H1 (cell line): Measurements from ENCODE around the gene MINAR1. TPM values are rescaled to one million over a fixed set of nuclear protein-coding genes. Genes with fewer than 3 reads are reported as not detected.

Source experiments
- CTCF ChIA-PET: fragments of 300-600 bp; sonication (Branson Sonifier 250); formaldehyde crosslinking; loops from one replicate; lab custom pipeline; 2021; ENCODE audit not compliant: partially characterized antibody; lab: Charles Lee
- POLR2A ChIA-PET: fragments of 300-600 bp; sonication (Branson Sonifier 250); formaldehyde crosslinking; loops from one replicate; lab custom pipeline; 2021; ENCODE audit warnings: inconsistent platforms; ENCODE audit not compliant: partially characterized antibody; lab: Charles Lee
- DNase-seq, 2 experiments: peaks; one replicate each; pipeline versions ENCODE4 v3.0.0 to v3.0.0-alpha.2; 2010 to 2022; ENCODE audit warnings: low spot score in 2 of 2, low read depth in 1 of 2, mixed read lengths in 1 of 2
- FAIRE-seq: peaks from 2 replicates; lab custom pipeline; 2011; peaks lifted over from hg19 to GRCh38; lab: Jason Lieb, UNC
- H2AFZ ChIP-seq: 2 replicates; pipeline ENCODE4 v1.8.1; 2012; ENCODE audit warnings: low read length, inconsistent platforms
- H2AK5ac ChIP-seq: 2 replicates; pipeline ENCODE4 v1.6.1; 2013; ENCODE audit warnings: low read depth, low read length
- H2BK120ac ChIP-seq: replicated peaks from 2 replicates; pipeline ENCODE3; 2013; ENCODE audit warnings: low read depth, low read length, inconsistent platforms
- H2BK12ac ChIP-seq: 2 replicates; pipeline ENCODE4 v1.6.1; 2013; ENCODE audit warnings: low read depth, low read length
- H2BK15ac ChIP-seq: 2 replicates; pipeline ENCODE4 v1.6.1; 2013; ENCODE audit warnings: low read length
- H2BK20ac ChIP-seq: 2 replicates; pipeline ENCODE4 v1.6.1; 2013; ENCODE audit warnings: low read length
- H2BK5ac ChIP-seq: 2 replicates; pipeline ENCODE4 v1.6.1; 2013; ENCODE audit warnings: low read depth, low read length
- H3K14ac ChIP-seq: 2 replicates; pipeline ENCODE4 v1.6.1; 2013; ENCODE audit warnings: inconsistent platforms; ENCODE audit not compliant: insufficient read length
- H3K18ac ChIP-seq: 2 replicates; pipeline ENCODE4 v1.6.1; 2013; ENCODE audit warnings: low read length; ENCODE audit errors: extremely low read depth
- H3K23ac ChIP-seq: 2 replicates; pipeline ENCODE4 v1.6.1; 2013; ENCODE audit warnings: inconsistent platforms; ENCODE audit not compliant: insufficient read length
- H3K23me2 ChIP-seq: 2 replicates; pipeline ENCODE4 v1.6.1; 2013; ENCODE audit warnings: low read depth, low read length
- H3K27ac ChIP-seq: 2 replicates; pipeline ENCODE4 v1.6.1; 2011; ENCODE audit warnings: low read depth, low read length, inconsistent platforms
- H3K27me3 ChIP-seq, 4 experiments: replicated peaks in 1 of 4; 1 replicate in 1 of 4; 2 replicates in 3 of 4; pipeline versions ENCODE4 v1.6.1 to v1.8.1; 2011 to 2013; ENCODE audit warnings: low read length in 3 of 4, mild to moderate bottlenecking in 3 of 4, inconsistent platforms in 2 of 4, mixed read lengths in 2 of 4, moderate library complexity in 1 of 4; ENCODE audit not compliant: control insufficient read depth in 3 of 4, insufficient read depth in 3 of 4; ENCODE audit errors: extremely low read depth in 1 of 4
- H3K36me3 ChIP-seq, 4 experiments: 2 replicates each; pipeline versions ENCODE4 v1.6.1 to v1.8.1; 2011 to 2013; ENCODE audit warnings: mild to moderate bottlenecking in 4 of 4, low read length in 3 of 4, moderate library complexity in 2 of 4, control low read depth in 1 of 4, inconsistent platforms in 1 of 4; ENCODE audit not compliant: insufficient read depth in 4 of 4, control insufficient read depth in 2 of 4
- H3K4ac ChIP-seq: replicated peaks from 2 replicates; pipeline ENCODE3; 2013; ENCODE audit warnings: low read length, low read depth, mixed read lengths, inconsistent platforms; ENCODE audit not compliant: insufficient read length
- H3K4me1 ChIP-seq, 4 experiments: replicated peaks in 1 of 4; 1 replicate in 1 of 4; 2 replicates in 3 of 4; pipeline versions ENCODE4 v1.6.1 to v1.8.1; 2011 to 2013; ENCODE audit warnings: low read length in 3 of 4, inconsistent platforms in 2 of 4, mixed read lengths in 1 of 4; ENCODE audit not compliant: insufficient read depth in 4 of 4, control insufficient read depth in 3 of 4
- H3K4me2 ChIP-seq, 2 experiments: 2 replicates each; pipeline versions ENCODE4 v1.6.1 to v1.8.1; 2011 to 2013; ENCODE audit warnings: low read depth in 2 of 2, low read length in 2 of 2, control low read depth in 1 of 2, inconsistent platforms in 1 of 2, mild to moderate bottlenecking in 1 of 2; ENCODE audit not compliant: insufficient read depth in 1 of 2
- H3K4me3 ChIP-seq, 4 experiments: fragments of 200-600, 300-600 bp in 1 of 4; sonication (generic), shearing (Covaris generic), sonication (Bioruptor Twin) in 1 of 4; 2 replicates each; pipeline versions ENCODE4 v1.5.1 to v1.8.1; 2011 to 2016; ENCODE audit warnings: low read length in 4 of 4, low read depth in 3 of 4, control low read depth in 2 of 4, inconsistent platforms in 2 of 4, mild to moderate bottlenecking in 2 of 4, mixed read lengths in 1 of 4, moderate library complexity in 1 of 4; ENCODE audit not compliant: insufficient read depth in 2 of 4; ENCODE audit errors: extremely low read depth in 1 of 4
- H3K56ac ChIP-seq: replicated peaks from 2 replicates; pipeline ENCODE3; 2013; ENCODE audit warnings: low read depth, mild to moderate bottlenecking, mixed read lengths, low read length, inconsistent platforms; ENCODE audit not compliant: insufficient read length
- H3K79me1 ChIP-seq: 2 replicates; pipeline ENCODE4 v1.6.1; 2013; ENCODE audit warnings: low read depth, low read length, control low read depth
- H3K79me2 ChIP-seq, 2 experiments: 2 replicates each; pipeline versions ENCODE4 v1.6.1 to v1.8.1; 2012 to 2013; ENCODE audit warnings: low read length in 2 of 2, mild to moderate bottlenecking in 2 of 2, inconsistent platforms in 1 of 2; ENCODE audit not compliant: insufficient read depth in 2 of 2, control insufficient read depth in 1 of 2
- H3K9ac ChIP-seq, 4 experiments: replicated peaks in 1 of 4; 1 replicate in 1 of 4; 2 replicates in 3 of 4; pipeline versions ENCODE4 v1.6.1 to v1.8.1; 2011 to 2013; ENCODE audit warnings: low read depth in 3 of 4, low read length in 3 of 4, control low read depth in 2 of 4, mild to moderate bottlenecking in 2 of 4, moderate library complexity in 2 of 4, inconsistent platforms in 1 of 4; ENCODE audit errors: extremely low read depth in 1 of 4
- H3K9me3 ChIP-seq, 2 experiments: 2 replicates each; pipeline versions ENCODE4 v1.6.1 to v1.8.1; 2012 to 2013; ENCODE audit warnings: mild to moderate bottlenecking in 2 of 2, moderate library complexity in 2 of 2, control low read depth in 1 of 2, inconsistent platforms in 1 of 2, low read depth in 1 of 2, low read length in 1 of 2, mixed read lengths in 1 of 2; ENCODE audit not compliant: insufficient read depth in 2 of 2
- H4K20me1 ChIP-seq, 2 experiments: replicated peaks in 1 of 2; 2 replicates each; pipeline versions ENCODE3 to v1.8.1; 2011 to 2013; ENCODE audit warnings: inconsistent platforms in 2 of 2, low read length in 2 of 2, mild to moderate bottlenecking in 1 of 2; ENCODE audit not compliant: insufficient read depth in 2 of 2, control insufficient read depth in 1 of 2
- H4K5ac ChIP-seq: 2 replicates; pipeline ENCODE4 v1.6.1; 2013; ENCODE audit warnings: low read length, low read depth, mixed read lengths, inconsistent platforms; ENCODE audit not compliant: insufficient read length
- H4K8ac ChIP-seq: 2 replicates; pipeline ENCODE4 v1.8.0; 2013; ENCODE audit warnings: mild to moderate bottlenecking, moderate library complexity, low read length, inconsistent platforms; ENCODE audit not compliant: insufficient read depth; ENCODE audit errors: extremely low read depth
- H4K91ac ChIP-seq: replicated peaks from 2 replicates; pipeline ENCODE3; 2013; ENCODE audit warnings: low read length, mixed read lengths, inconsistent platforms; ENCODE audit not compliant: insufficient read length
- CHD1 ChIP-seq: IDR thresholded peaks from 2 replicates; pipeline ENCODE4 v1.6.1; 2012; ENCODE audit warnings: low read depth, low read length, improper control_type of control experiment
- WGBS, 2 experiments: shearing (Covaris generic) in 1 of 2; methylation state at CpG; one replicate each; pipeline versions ENCODE4 v1.1.6 to v1.1.7; 2013 to 2015; ENCODE audit warnings: low lambda C conversion rate in 2 of 2, mixed read lengths in 2 of 2, inconsistent platforms in 1 of 2, low coverage in 1 of 2, missing lambda C conversion rate in 1 of 2; ENCODE audit not compliant: insufficient replicate concordance in 2 of 2, insufficient coverage in 1 of 2, insufficient read length in 1 of 2; ENCODE audit errors: extremely low coverage in 1 of 2, missing lambda C conversion rate in 1 of 2; 5-methylcytosine and 5-hydroxymethylcytosine counted together
- polyA plus RNA-seq, 7 experiments: library from polyadenylated mRNA; depleted of rRNA in 3 of 7; stranded (reverse) in 5 of 7; unstranded in 2 of 7; fragments of >200 nt in 5 of 7; fragments of 200-250 nt in 2 of 7; gene quantifications; 1 replicate in 5 of 7; 2 replicates in 1 of 7; 4 replicates in 1 of 7; pipeline versions ENCODE4 v1.2.1 to v1.2.3, GENCODE V29; 2011 to 2013; ENCODE audit warnings: missing spikeins in 2 of 7, mixed read lengths in 2 of 7
- total RNA-seq: library from RNA; stranded (reverse); fragmentation: NEBNext Ultra II Directional; extraction: Animal tissue kit (Norgen Biotek cat#: 25700); gene quantifications from 2 replicates; pipeline ENCODE4 v1.2.1, GENCODE V29; 2021
- TF ChIP-seq, protein P1 (sequence below), 3 experiments: IDR thresholded peaks; 1 replicate in 2 of 3; 2 replicates in 1 of 3; pipeline versions ENCODE4 v1.5.1 to v1.6.1; 2011; ENCODE audit warnings: low read length in 3 of 3, mild to moderate bottlenecking in 3 of 3, inconsistent platforms in 2 of 3, low read depth in 1 of 3, moderate library complexity in 1 of 3; ENCODE audit not compliant: insufficient read depth in 1 of 3; ENCODE audit errors: control extremely low read depth in 1 of 3

Gene MINAR1
- total and polyA plus RNA-seq, 2 of the 8 experiments (the other 6 are each of a cell fraction or from before 2014, with no cell fraction given) = 0.17 to 0.67 TPM

DNA sequence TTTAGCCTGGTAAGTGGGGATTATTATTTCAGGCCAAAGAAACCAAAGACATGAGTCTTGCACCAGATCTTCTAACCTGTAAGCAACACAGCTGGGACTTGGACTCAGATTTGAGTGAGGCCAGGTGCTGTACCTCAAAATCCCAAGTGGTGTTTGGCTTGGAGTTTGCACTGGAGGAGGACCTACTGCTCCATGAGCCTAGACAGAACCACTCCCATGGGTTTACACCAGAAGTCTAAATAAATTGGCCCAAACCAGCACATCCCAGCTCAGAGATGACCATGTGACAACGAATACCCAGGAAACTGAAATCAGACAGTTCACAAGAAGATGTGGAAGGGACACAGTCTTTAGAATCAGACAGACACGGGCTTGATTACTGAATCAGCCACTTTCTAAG is 47.5 kb downstream of the MINAR1 start:
- Histone ChIP-seq H3K9ac (no peak overlapping the region), H3K36me3 (no peaks in the 10 kb centered on the region), H3K56ac (no peak overlapping the region), H4K8ac (no peak overlapping the region), H2AK5ac (no peak overlapping the region), H3K27ac (no peak overlapping the region), H3K14ac (no peak overlapping the region), H3K79me1 (no peaks in the 10 kb centered on the region), H3K79me2 (no peaks in the 10 kb centered on the region), H4K91ac (no peak overlapping the region), H2BK5ac (no peak overlapping the region), H3K4me2 (no peak overlapping the region), H3K4me1 (no peaks in the 10 kb centered on the region), H3K23ac (no peak overlapping the region), H4K20me1 (no peaks in the 10 kb centered on the region), H3K9me3 (no peaks in the 10 kb centered on the region), H3K4me3 (no peak overlapping the region), H3K18ac (no peak overlapping the region), H3K23me2 (no peaks in the 10 kb centered on the region), H3K4ac (no peak overlapping the region), H2BK15ac (no peak overlapping the region), H2BK120ac (no peak overlapping the region), H2BK20ac (no peak overlapping the region), H2AFZ (no peak overlapping the region), H3K27me3 (no peaks in the 10 kb centered on the region), H4K5ac (no peak overlapping the region), H2BK12ac (no peak overlapping the region)
- CTCF ChIA-PET = interaction anchor here (0.6 to 2.1 kb wide), 4 partner anchors 32 to 370 kb away, joined by 3 to 5 read pairs (median 3); no protein-coding TSS in a partner anchor
- POLR2A ChIA-PET = no interaction called here
- TF ChIP-seq, protein P1, sequence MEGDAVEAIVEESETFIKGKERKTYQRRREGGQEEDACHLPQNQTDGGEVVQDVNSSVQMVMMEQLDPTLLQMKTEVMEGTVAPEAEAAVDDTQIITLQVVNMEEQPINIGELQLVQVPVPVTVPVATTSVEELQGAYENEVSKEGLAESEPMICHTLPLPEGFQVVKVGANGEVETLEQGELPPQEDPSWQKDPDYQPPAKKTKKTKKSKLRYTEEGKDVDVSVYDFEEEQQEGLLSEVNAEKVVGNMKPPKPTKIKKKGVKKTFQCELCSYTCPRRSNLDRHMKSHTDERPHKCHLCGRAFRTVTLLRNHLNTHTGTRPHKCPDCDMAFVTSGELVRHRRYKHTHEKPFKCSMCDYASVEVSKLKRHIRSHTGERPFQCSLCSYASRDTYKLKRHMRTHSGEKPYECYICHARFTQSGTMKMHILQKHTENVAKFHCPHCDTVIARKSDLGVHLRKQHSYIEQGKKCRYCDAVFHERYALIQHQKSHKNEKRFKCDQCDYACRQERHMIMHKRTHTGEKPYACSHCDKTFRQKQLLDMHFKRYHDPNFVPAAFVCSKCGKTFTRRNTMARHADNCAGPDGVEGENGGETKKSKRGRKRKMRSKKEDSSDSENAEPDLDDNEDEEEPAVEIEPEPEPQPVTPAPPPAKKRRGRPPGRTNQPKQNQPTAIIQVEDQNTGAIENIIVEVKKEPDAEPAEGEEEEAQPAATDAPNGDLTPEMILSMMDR (IDR thresholded peaks at IDR 0.05; ENCODE audit: control extremely low read depth in 1 of 3, insufficient read depth in 1 of 3, low read depth in 1 of 3, low read length in 3 of 3) = no peak
- no peak for TF ChIP-seq CHD1
- FAIRE-seq (no peak), DNase-seq (no peak)
- WGBS, 2 experiments = 89% methylated on average over 2 of the region's 2 CpGs; no CpG with 5 or more reads in 1 of the 2 experiments
